ENCODE data around the gene KLHL29.

- TF ChIP-seq EZH2 (IDR thresholded peaks at IDR 0.05) (no peak), CTCF (IDR thresholded peaks at IDR 0.05 in 2 of 3, conservative IDR thresholded peaks at IDR 0.05 in 1 of 3; ENCODE audit: borderline replicate concordance in 1 of 3, insufficient read depth in 1 of 3, low read depth in 2 of 3, low read length in 2 of 3) (no peak), ZBTB33 (IDR thresholded peaks at IDR 0.05; ENCODE audit: extremely low read depth, insufficient replicate concordance, low read length) (no peak), ELF1 (IDR thresholded peaks at IDR 0.05; ENCODE audit: borderline replicate concordance, low read depth) (no peak), POLR2AphosphoS5 (IDR thresholded peaks at IDR 0.05; ENCODE audit: low read depth, low read length) (no peak), SP1 (IDR thresholded peaks at IDR 0.05; ENCODE audit: low read depth) (no peak), TCF7L2 (IDR thresholded peaks at IDR 0.05; ENCODE audit: borderline replicate concordance, extremely low read depth, insufficient read depth, insufficient read length) (no peak), POLR2A (IDR thresholded peaks at IDR 0.05; ENCODE audit: borderline replicate concordance, extremely low read depth, insufficient read depth, insufficient read length) (no peak), MAX (IDR thresholded peaks at IDR 0.05) (no peak), SIN3A (IDR thresholded peaks at IDR 0.05; ENCODE audit: low read depth) (no peak)
These were observed 361.3 kb downstream of the KLHL29 start for GRCh38 chr2:23746141-23746863.
